ENCODE data around the gene DIO3.
"Not testable (repeated sequence)": the region's sequence is repeated elsewhere in the genome, so short reads cannot be mapped to it uniquely, and the experiment has no call there.

DIO3 gene

GRCh38 chr14:101564819-101565698 lies 3.8 kb downstream of the DIO3 start:
- H3K4me2 ChIP-seq (ENCODE audit: low read length): peak overlapping the region; percentile 70
- no peak overlapping the region for H2AK5ac ChIP-seq (ENCODE audit: low read length)
- H2BK15ac ChIP-seq (replicated peaks; ENCODE audit: low read depth): no peak overlapping the region
- peak overlapping the region; percentile 6 for H3K23ac ChIP-seq (ENCODE audit: low read length)
- no peak overlapping the region for H2BK5ac ChIP-seq (ENCODE audit: low read length)
- H3K79me2 ChIP-seq (ENCODE audit: control insufficient read depth, insufficient read depth, low read length): no peaks in the 10 kb centered on the region
- H3K9ac ChIP-seq (ENCODE audit: low read length): peak overlapping the region; percentile 56
- DNase-seq: peak; percentile 43
- no peak overlapping the region for H4K5ac ChIP-seq (ENCODE audit: low read length)
- no peak overlapping the region for H2BK120ac ChIP-seq (ENCODE audit: low read depth, low read length)
- no peaks in the 10 kb centered on the region for H3K79me1 ChIP-seq (ENCODE audit: low read length)
- H3K4me3 ChIP-seq (ENCODE audit: low read length): peak overlapping the region; percentile 16
- no peak overlapping the region for H3K4ac ChIP-seq (ENCODE audit: low read depth, low read length)
- H3K18ac ChIP-seq (ENCODE audit: low read length): no peak overlapping the region
- H3K4me1 ChIP-seq (ENCODE audit: control insufficient read depth, low read depth, low read length): no peaks in the 10 kb centered on the region
- no peak overlapping the region for H3K27ac ChIP-seq (ENCODE audit: low read depth, low read length)
- WGBS (ENCODE audit: extremely low coverage, insufficient coverage, low lambda C conversion rate): no CpG with 5 or more reads among the region's 51 CpGs
- peaks cover 54% of the 10 kb centered on the region for H3K27me3 ChIP-seq (ENCODE audit: insufficient read depth, low read length, poor library complexity)
- no peaks in the 10 kb centered on the region for H3K36me3 ChIP-seq (ENCODE audit: control insufficient read depth, insufficient read depth, low read length)
- no peak overlapping the region for H4K8ac ChIP-seq (ENCODE audit: low read depth, low read length)
- peak overlapping the region; percentile 60 for H3K56ac ChIP-seq (ENCODE audit: low read length)

- H3K79me1 ChIP-seq (ENCODE audit: low read length): no peaks in the 10 kb centered on the region
- no peak overlapping the region for H2BK15ac ChIP-seq (replicated peaks; ENCODE audit: low read depth)
- no CpG with 5 or more reads among the region's 5 CpGs for WGBS (ENCODE audit: extremely low coverage, insufficient coverage, low lambda C conversion rate)
Measured at GRCh38 chr14:101567252-101567651, 6.0 kb downstream of the DIO3 start.

GRCh38 chr14:101571004-101571403 lies 9.7 kb downstream of the DIO3 start:
- H4K8ac ChIP-seq (ENCODE audit: low read depth, low read length): no peak overlapping the region
- H3K79me1 ChIP-seq (ENCODE audit: low read length): no peaks in the 10 kb centered on the region
- no peak overlapping the region for H3K23ac ChIP-seq (ENCODE audit: low read length)
- no peak overlapping the region for H3K9ac ChIP-seq (ENCODE audit: low read length)
- H2BK120ac ChIP-seq (ENCODE audit: low read depth, low read length): no peak overlapping the region
- H3K4me3 ChIP-seq (ENCODE audit: low read length): no peak overlapping the region
- no peak overlapping the region for H3K4me2 ChIP-seq (ENCODE audit: low read length)
- H3K79me2 ChIP-seq (ENCODE audit: control insufficient read depth, insufficient read depth, low read length): no peaks in the 10 kb centered on the region
- H2AK5ac ChIP-seq (ENCODE audit: low read length): no peak overlapping the region
- no peak overlapping the region for H3K4ac ChIP-seq (ENCODE audit: low read depth, low read length)
- no peak overlapping the region for H2BK15ac ChIP-seq (replicated peaks; ENCODE audit: low read depth)
- no peak overlapping the region for H3K18ac ChIP-seq (ENCODE audit: low read length)
- no CpG with 5 or more reads among the region's 5 CpGs for WGBS (ENCODE audit: extremely low coverage, insufficient coverage, low lambda C conversion rate)
- H3K4me1 ChIP-seq (ENCODE audit: control insufficient read depth, low read depth, low read length): no peaks in the 10 kb centered on the region
- H3K56ac ChIP-seq (ENCODE audit: low read length): no peak overlapping the region
- H3K27ac ChIP-seq (ENCODE audit: low read depth, low read length): no peak overlapping the region
- no peaks in the 10 kb centered on the region for H3K36me3 ChIP-seq (ENCODE audit: control insufficient read depth, insufficient read depth, low read length)
- DNase-seq: no peak
- peaks cover 15% of the 10 kb centered on the region for H3K27me3 ChIP-seq (ENCODE audit: insufficient read depth, low read length, poor library complexity)
- H2BK5ac ChIP-seq (ENCODE audit: low read length): no peak overlapping the region
- H4K5ac ChIP-seq (ENCODE audit: low read length): no peak overlapping the region

More at GRCh38 chr14:101567252-101567651, 6.0 kb downstream of the DIO3 start:
- no peak overlapping the region for H4K5ac ChIP-seq (ENCODE audit: low read length)
- H3K36me3 ChIP-seq (ENCODE audit: control insufficient read depth, insufficient read depth, low read length): no peaks in the 10 kb centered on the region
- no peak for DNase-seq
- H3K9ac ChIP-seq (ENCODE audit: low read length): no peak overlapping the region
- H3K4ac ChIP-seq (ENCODE audit: low read depth, low read length): no peak overlapping the region
- H3K23ac ChIP-seq (ENCODE audit: low read length): no peak overlapping the region
- H3K27me3 ChIP-seq (ENCODE audit: insufficient read depth, low read length, poor library complexity): peaks cover 45% of the 10 kb centered on the region
- no peaks in the 10 kb centered on the region for H3K4me1 ChIP-seq (ENCODE audit: control insufficient read depth, low read depth, low read length)
- H3K27ac ChIP-seq (ENCODE audit: low read depth, low read length): no peak overlapping the region
- no peak overlapping the region for H2AK5ac ChIP-seq (ENCODE audit: low read length)
- no peak overlapping the region for H3K18ac ChIP-seq (ENCODE audit: low read length)
- no peak overlapping the region for H3K4me2 ChIP-seq (ENCODE audit: low read length)
- no peaks in the 10 kb centered on the region for H3K79me2 ChIP-seq (ENCODE audit: control insufficient read depth, insufficient read depth, low read length)
- H2BK5ac ChIP-seq (ENCODE audit: low read length): no peak overlapping the region
- no peak overlapping the region for H3K4me3 ChIP-seq (ENCODE audit: low read length)
- no peak overlapping the region for H4K8ac ChIP-seq (ENCODE audit: low read depth, low read length)
- no peak overlapping the region for H3K56ac ChIP-seq (ENCODE audit: low read length)
- H2BK120ac ChIP-seq (ENCODE audit: low read depth, low read length): no peak overlapping the region

GRCh38 chr14:101572526-101572925 lies 11.2 kb downstream of the DIO3 start:
- not testable (repeated sequence) for H3K4me1 ChIP-seq (ENCODE audit: control insufficient read depth, low read depth, low read length); H3K79me1 ChIP-seq (ENCODE audit: low read length); H2AK5ac ChIP-seq (ENCODE audit: low read length); DNase-seq; H3K18ac ChIP-seq (ENCODE audit: low read length); H4K8ac ChIP-seq (ENCODE audit: low read depth, low read length); H3K27ac ChIP-seq (ENCODE audit: low read depth, low read length); H3K4me2 ChIP-seq (ENCODE audit: low read length); H4K5ac ChIP-seq (ENCODE audit: low read length); H3K79me2 ChIP-seq (ENCODE audit: control insufficient read depth, insufficient read depth, low read length); H3K4ac ChIP-seq (ENCODE audit: low read depth, low read length); H2BK5ac ChIP-seq (ENCODE audit: low read length); H3K27me3 ChIP-seq (ENCODE audit: insufficient read depth, low read length, poor library complexity); H2BK120ac ChIP-seq (ENCODE audit: low read depth, low read length); H3K23ac ChIP-seq (ENCODE audit: low read length); H3K56ac ChIP-seq (ENCODE audit: low read length); H2BK15ac ChIP-seq (replicated peaks; ENCODE audit: low read depth); H3K4me3 ChIP-seq (ENCODE audit: low read length); H3K36me3 ChIP-seq (ENCODE audit: control insufficient read depth, insufficient read depth, low read length); H3K9ac ChIP-seq (ENCODE audit: low read length)
- WGBS (ENCODE audit: extremely low coverage, insufficient coverage, low lambda C conversion rate): no CpG with 5 or more reads among the region's 6 CpGs

GRCh38 chr14:101573289-101573688 lies 12.0 kb downstream of the DIO3 start:
- Histone ChIP-seq H4K5ac (ENCODE audit: low read length) (no peak overlapping the region), H3K27ac (ENCODE audit: low read depth, low read length) (no peak overlapping the region), H3K4me2 (ENCODE audit: low read length) (no peak overlapping the region), H3K4me1 (ENCODE audit: control insufficient read depth, low read depth, low read length) (no peaks in the 10 kb centered on the region), H2BK15ac (replicated peaks; ENCODE audit: low read depth) (no peak overlapping the region), H2AK5ac (ENCODE audit: low read length) (no peak overlapping the region), H3K4me3 (ENCODE audit: low read length) (no peak overlapping the region), H3K36me3 (ENCODE audit: control insufficient read depth, insufficient read depth, low read length) (no peaks in the 10 kb centered on the region), H3K79me2 (ENCODE audit: control insufficient read depth, insufficient read depth, low read length) (no peaks in the 10 kb centered on the region), H3K27me3 (ENCODE audit: insufficient read depth, low read length, poor library complexity) (no peaks in the 10 kb centered on the region), H2BK5ac (ENCODE audit: low read length) (no peak overlapping the region), H2BK120ac (ENCODE audit: low read depth, low read length) (no peak overlapping the region), H3K18ac (ENCODE audit: low read length) (no peak overlapping the region), H3K23ac (ENCODE audit: low read length) (no peak overlapping the region), H3K79me1 (ENCODE audit: low read length) (no peaks in the 10 kb centered on the region), H3K9ac (ENCODE audit: low read length) (no peak overlapping the region), H4K8ac (ENCODE audit: low read depth, low read length) (no peak overlapping the region), H3K56ac (ENCODE audit: low read length) (no peak overlapping the region), H3K4ac (ENCODE audit: low read depth, low read length) (no peak overlapping the region)
- no CpG with 5 or more reads among the region's 8 CpGs for WGBS (ENCODE audit: extremely low coverage, insufficient coverage, low lambda C conversion rate)
- DNase-seq: no peak

Measured in mesendoderm (in vitro differentiated cells).